H1 (cell line): ENCODE results near the gene DAAM1. TPM values are rescaled to one million over a fixed set of nuclear protein-coding genes. Genes with fewer than 3 reads are reported as not detected.

Source experiments
- CTCF ChIA-PET: fragments of 300-600 bp; sonication (Branson Sonifier 250); formaldehyde crosslinking; loops from one replicate; lab custom pipeline; 2021; ENCODE audit not compliant: partially characterized antibody; lab: Charles Lee
- POLR2A ChIA-PET: fragments of 300-600 bp; sonication (Branson Sonifier 250); formaldehyde crosslinking; loops from one replicate; lab custom pipeline; 2021; ENCODE audit warnings: inconsistent platforms; ENCODE audit not compliant: partially characterized antibody; lab: Charles Lee
- DNase-seq, 2 experiments: peaks; one replicate each; pipeline versions ENCODE4 v3.0.0 to v3.0.0-alpha.2; 2010 to 2022; ENCODE audit warnings: low spot score in 2 of 2, low read depth in 1 of 2, mixed read lengths in 1 of 2
- FAIRE-seq: peaks from 2 replicates; lab custom pipeline; 2011; peaks lifted over from hg19 to GRCh38; lab: Jason Lieb, UNC
- H2AFZ ChIP-seq: 2 replicates; pipeline ENCODE4 v1.8.1; 2012; ENCODE audit warnings: low read length, inconsistent platforms
- H2AK5ac ChIP-seq: 2 replicates; pipeline ENCODE4 v1.6.1; 2013; ENCODE audit warnings: low read depth, low read length
- H2BK120ac ChIP-seq: replicated peaks from 2 replicates; pipeline ENCODE3; 2013; ENCODE audit warnings: low read depth, low read length, inconsistent platforms
- H2BK12ac ChIP-seq: 2 replicates; pipeline ENCODE4 v1.6.1; 2013; ENCODE audit warnings: low read depth, low read length
- H2BK15ac ChIP-seq: 2 replicates; pipeline ENCODE4 v1.6.1; 2013; ENCODE audit warnings: low read length
- H2BK20ac ChIP-seq: 2 replicates; pipeline ENCODE4 v1.6.1; 2013; ENCODE audit warnings: low read length
- H2BK5ac ChIP-seq: 2 replicates; pipeline ENCODE4 v1.6.1; 2013; ENCODE audit warnings: low read depth, low read length
- H3K14ac ChIP-seq: 2 replicates; pipeline ENCODE4 v1.6.1; 2013; ENCODE audit warnings: inconsistent platforms; ENCODE audit not compliant: insufficient read length
- H3K18ac ChIP-seq: 2 replicates; pipeline ENCODE4 v1.6.1; 2013; ENCODE audit warnings: low read length; ENCODE audit errors: extremely low read depth
- H3K23ac ChIP-seq: 2 replicates; pipeline ENCODE4 v1.6.1; 2013; ENCODE audit warnings: inconsistent platforms; ENCODE audit not compliant: insufficient read length
- H3K23me2 ChIP-seq: 2 replicates; pipeline ENCODE4 v1.6.1; 2013; ENCODE audit warnings: low read depth, low read length
- H3K27ac ChIP-seq: 2 replicates; pipeline ENCODE4 v1.6.1; 2011; ENCODE audit warnings: low read depth, low read length, inconsistent platforms
- H3K27me3 ChIP-seq, 4 experiments: replicated peaks in 1 of 4; 1 replicate in 1 of 4; 2 replicates in 3 of 4; pipeline versions ENCODE4 v1.6.1 to v1.8.1; 2011 to 2013; ENCODE audit warnings: low read length in 3 of 4, mild to moderate bottlenecking in 3 of 4, inconsistent platforms in 2 of 4, mixed read lengths in 2 of 4, moderate library complexity in 1 of 4; ENCODE audit not compliant: control insufficient read depth in 3 of 4, insufficient read depth in 3 of 4; ENCODE audit errors: extremely low read depth in 1 of 4
- H3K36me3 ChIP-seq, 4 experiments: 2 replicates each; pipeline versions ENCODE4 v1.6.1 to v1.8.1; 2011 to 2013; ENCODE audit warnings: mild to moderate bottlenecking in 4 of 4, low read length in 3 of 4, moderate library complexity in 2 of 4, control low read depth in 1 of 4, inconsistent platforms in 1 of 4; ENCODE audit not compliant: insufficient read depth in 4 of 4, control insufficient read depth in 2 of 4
- H3K4ac ChIP-seq: replicated peaks from 2 replicates; pipeline ENCODE3; 2013; ENCODE audit warnings: low read length, low read depth, mixed read lengths, inconsistent platforms; ENCODE audit not compliant: insufficient read length
- H3K4me1 ChIP-seq, 4 experiments: replicated peaks in 1 of 4; 1 replicate in 1 of 4; 2 replicates in 3 of 4; pipeline versions ENCODE4 v1.6.1 to v1.8.1; 2011 to 2013; ENCODE audit warnings: low read length in 3 of 4, inconsistent platforms in 2 of 4, mixed read lengths in 1 of 4; ENCODE audit not compliant: insufficient read depth in 4 of 4, control insufficient read depth in 3 of 4
- H3K4me2 ChIP-seq, 2 experiments: 2 replicates each; pipeline versions ENCODE4 v1.6.1 to v1.8.1; 2011 to 2013; ENCODE audit warnings: low read depth in 2 of 2, low read length in 2 of 2, control low read depth in 1 of 2, inconsistent platforms in 1 of 2, mild to moderate bottlenecking in 1 of 2; ENCODE audit not compliant: insufficient read depth in 1 of 2
- H3K4me3 ChIP-seq, 4 experiments: fragments of 200-600, 300-600 bp in 1 of 4; sonication (generic), shearing (Covaris generic), sonication (Bioruptor Twin) in 1 of 4; 2 replicates each; pipeline versions ENCODE4 v1.5.1 to v1.8.1; 2011 to 2016; ENCODE audit warnings: low read length in 4 of 4, low read depth in 3 of 4, control low read depth in 2 of 4, inconsistent platforms in 2 of 4, mild to moderate bottlenecking in 2 of 4, mixed read lengths in 1 of 4, moderate library complexity in 1 of 4; ENCODE audit not compliant: insufficient read depth in 2 of 4; ENCODE audit errors: extremely low read depth in 1 of 4
- H3K56ac ChIP-seq: replicated peaks from 2 replicates; pipeline ENCODE3; 2013; ENCODE audit warnings: low read depth, mild to moderate bottlenecking, mixed read lengths, low read length, inconsistent platforms; ENCODE audit not compliant: insufficient read length
- H3K79me1 ChIP-seq: 2 replicates; pipeline ENCODE4 v1.6.1; 2013; ENCODE audit warnings: low read depth, low read length, control low read depth
- H3K79me2 ChIP-seq, 2 experiments: 2 replicates each; pipeline versions ENCODE4 v1.6.1 to v1.8.1; 2012 to 2013; ENCODE audit warnings: low read length in 2 of 2, mild to moderate bottlenecking in 2 of 2, inconsistent platforms in 1 of 2; ENCODE audit not compliant: insufficient read depth in 2 of 2, control insufficient read depth in 1 of 2
- H3K9ac ChIP-seq, 4 experiments: replicated peaks in 1 of 4; 1 replicate in 1 of 4; 2 replicates in 3 of 4; pipeline versions ENCODE4 v1.6.1 to v1.8.1; 2011 to 2013; ENCODE audit warnings: low read depth in 3 of 4, low read length in 3 of 4, control low read depth in 2 of 4, mild to moderate bottlenecking in 2 of 4, moderate library complexity in 2 of 4, inconsistent platforms in 1 of 4; ENCODE audit errors: extremely low read depth in 1 of 4
- H3K9me3 ChIP-seq, 2 experiments: 2 replicates each; pipeline versions ENCODE4 v1.6.1 to v1.8.1; 2012 to 2013; ENCODE audit warnings: mild to moderate bottlenecking in 2 of 2, moderate library complexity in 2 of 2, control low read depth in 1 of 2, inconsistent platforms in 1 of 2, low read depth in 1 of 2, low read length in 1 of 2, mixed read lengths in 1 of 2; ENCODE audit not compliant: insufficient read depth in 2 of 2
- H4K20me1 ChIP-seq, 2 experiments: replicated peaks in 1 of 2; 2 replicates each; pipeline versions ENCODE3 to v1.8.1; 2011 to 2013; ENCODE audit warnings: inconsistent platforms in 2 of 2, low read length in 2 of 2, mild to moderate bottlenecking in 1 of 2; ENCODE audit not compliant: insufficient read depth in 2 of 2, control insufficient read depth in 1 of 2
- H4K5ac ChIP-seq: 2 replicates; pipeline ENCODE4 v1.6.1; 2013; ENCODE audit warnings: low read length, low read depth, mixed read lengths, inconsistent platforms; ENCODE audit not compliant: insufficient read length
- H4K8ac ChIP-seq: 2 replicates; pipeline ENCODE4 v1.8.0; 2013; ENCODE audit warnings: mild to moderate bottlenecking, moderate library complexity, low read length, inconsistent platforms; ENCODE audit not compliant: insufficient read depth; ENCODE audit errors: extremely low read depth
- H4K91ac ChIP-seq: replicated peaks from 2 replicates; pipeline ENCODE3; 2013; ENCODE audit warnings: low read length, mixed read lengths, inconsistent platforms; ENCODE audit not compliant: insufficient read length
- CBX5 ChIP-seq: fragments of 300-800, 300-1000 bp; sonication (generic); IDR thresholded peaks from 2 replicates; pipeline ENCODE4 v1.7.1; 2016; ENCODE audit warnings: antibody characterized with exemption, low read length, low read depth
- EZH2 ChIP-seq: fragments of 200-600 bp; sonication (generic); IDR thresholded peaks from 2 replicates; pipeline ENCODE4 v1.7.1; 2012; ENCODE audit warnings: low read depth, mild to moderate bottlenecking, moderate library complexity, low read length, inconsistent platforms; ENCODE audit not compliant: severe bottlenecking
- FOSL1 ChIP-seq: IDR thresholded peaks from 2 replicates; pipeline ENCODE4 v1.6.1; 2011; ENCODE audit warnings: mild to moderate bottlenecking, low read depth, low read length, moderate library complexity; ENCODE audit not compliant: insufficient read depth
- KDM4A ChIP-seq: IDR thresholded peaks from one replicate; pipeline ENCODE4 v1.7.1; 2012; ENCODE audit warnings: low read depth, mild to moderate bottlenecking, moderate library complexity, low read length, inconsistent platforms; ENCODE audit not compliant: severe bottlenecking
- KDM5A ChIP-seq: fragments of 200-600 bp; IDR thresholded peaks from 2 replicates; pipeline ENCODE4 v1.7.1; 2012; ENCODE audit warnings: mild to moderate bottlenecking, low read length, inconsistent platforms, mixed read lengths
- NRF1 ChIP-seq: IDR thresholded peaks from 2 replicates; pipeline ENCODE4 v1.6.1; 2011; ENCODE audit warnings: mild to moderate bottlenecking, low read depth, low read length, improper control_type of control experiment
- PHF8 ChIP-seq: fragments of 200-600 bp; sonication (generic); conservative IDR thresholded peaks from 2 replicates; pipeline ENCODE4 v1.7.1; 2012; ENCODE audit warnings: low read depth, mild to moderate bottlenecking, inconsistent platforms, low read length, moderate library complexity
- SIN3A ChIP-seq, 2 experiments: IDR thresholded peaks in 1 of 2; conservative IDR thresholded peaks in 1 of 2; 2 replicates each; pipeline ENCODE4 v1.6.1; 2011 to 2012; ENCODE audit warnings: low read length in 2 of 2, improper control_type of control experiment in 1 of 2, low read depth in 1 of 2, mild to moderate bottlenecking in 1 of 2
- SRF ChIP-seq: IDR thresholded peaks from 2 replicates; pipeline ENCODE4 v1.6.1; 2011; ENCODE audit warnings: mild to moderate bottlenecking, low read depth, low read length, moderate library complexity
- WGBS, 2 experiments: shearing (Covaris generic) in 1 of 2; methylation state at CpG; one replicate each; pipeline versions ENCODE4 v1.1.6 to v1.1.7; 2013 to 2015; ENCODE audit warnings: low lambda C conversion rate in 2 of 2, mixed read lengths in 2 of 2, inconsistent platforms in 1 of 2, low coverage in 1 of 2, missing lambda C conversion rate in 1 of 2; ENCODE audit not compliant: insufficient replicate concordance in 2 of 2, insufficient coverage in 1 of 2, insufficient read length in 1 of 2; ENCODE audit errors: extremely low coverage in 1 of 2, missing lambda C conversion rate in 1 of 2; 5-methylcytosine and 5-hydroxymethylcytosine counted together
- polyA plus RNA-seq, 7 experiments: library from polyadenylated mRNA; depleted of rRNA in 3 of 7; stranded (reverse) in 5 of 7; unstranded in 2 of 7; fragments of >200 nt in 5 of 7; fragments of 200-250 nt in 2 of 7; gene quantifications; 1 replicate in 5 of 7; 2 replicates in 1 of 7; 4 replicates in 1 of 7; pipeline versions ENCODE4 v1.2.1 to v1.2.3, GENCODE V29; 2011 to 2013; ENCODE audit warnings: missing spikeins in 2 of 7, mixed read lengths in 2 of 7
- total RNA-seq: library from RNA; stranded (reverse); fragmentation: NEBNext Ultra II Directional; extraction: Animal tissue kit (Norgen Biotek cat#: 25700); gene quantifications from 2 replicates; pipeline ENCODE4 v1.2.1, GENCODE V29; 2021
- TF ChIP-seq, protein P1 (sequence below): IDR thresholded peaks from 2 replicates; pipeline ENCODE4 v1.6.1; 2011; ENCODE audit warnings: low read length, improper control_type of control experiment
- TF ChIP-seq, protein P2 (sequence below): IDR thresholded peaks from 2 replicates; pipeline ENCODE4 v1.6.1; 2012; ENCODE audit warnings: inconsistent platforms

DAAM1 gene
- total and polyA plus RNA-seq, 2 of the 8 experiments (the other 6 are each of a cell fraction or from before 2014, with no cell fraction given), result 5.0 to 44.9 TPM

DNA sequence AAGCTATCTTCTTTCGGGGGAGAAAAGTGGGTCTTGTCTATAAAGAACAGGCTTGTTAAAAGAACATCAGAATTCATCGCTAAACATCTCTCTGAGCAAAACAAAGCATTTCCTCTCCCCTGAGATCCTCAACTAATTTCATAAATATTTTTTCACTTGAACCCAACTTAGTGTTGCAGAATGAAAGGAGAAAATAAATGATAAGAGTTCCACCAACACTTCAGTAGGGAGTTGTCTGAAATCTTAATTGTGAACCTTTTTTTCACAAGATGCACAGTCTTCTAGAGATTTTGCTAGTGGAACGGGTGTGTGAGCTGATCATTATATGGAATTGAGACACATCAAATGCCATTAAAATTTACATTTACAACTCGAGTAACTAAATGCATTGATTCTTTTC lies 1.3 kb upstream of the DAAM1 start:
- no peak overlapping the region for H2BK15ac ChIP-seq
- H4K91ac ChIP-seq, result no peak overlapping the region
- H3K4me1 ChIP-seq, result peaks cover 0 to 5% (median 0%) of the 10 kb centered on the region in 4 experiments; a peak in 2 of 7 replicates
- peak overlapping the region in 1 of 4 experiments; percentile 97; a peak in 2 of 8 replicates for H3K4me3 ChIP-seq
- H3K18ac ChIP-seq, result no peak overlapping the region
- H2AK5ac ChIP-seq, result no peak overlapping the region
- H2AFZ ChIP-seq, result no peak overlapping the region
- no peak for DNase-seq
- H4K8ac ChIP-seq, result no peak overlapping the region
- H2BK120ac ChIP-seq, result no peak overlapping the region
- peaks cover 18% of the 10 kb centered on the region for H3K23me2 ChIP-seq
- ChIA-PET POLR2A (no interaction called here), CTCF (interaction anchor here (0.7 to 1.1 kb wide), 2 partner anchors 8 to 778 kb away, joined by 3 read pairs; no protein-coding TSS in a partner anchor)
- no peak overlapping the region for H3K9ac ChIP-seq
- no peak overlapping the region for H3K4ac ChIP-seq
- peak overlapping the region; percentile 77 to 93; a peak in 2 of 4 replicates for H3K4me2 ChIP-seq
- H3K14ac ChIP-seq, result no peak overlapping the region
- H2BK12ac ChIP-seq, result no peak overlapping the region
- no peak overlapping the region for H3K56ac ChIP-seq
- H2BK20ac ChIP-seq, result no peak overlapping the region
- no peaks in the 10 kb centered on the region for H3K9me3 ChIP-seq
- no peak overlapping the region for H4K5ac ChIP-seq
- H3K36me3 ChIP-seq, result no peaks in the 10 kb centered on the region
- H4K20me1 ChIP-seq, result peaks cover 2 to 6% of the 10 kb centered on the region in 2 experiments
- H2BK5ac ChIP-seq, result no peak overlapping the region
- H3K79me2 ChIP-seq, result peaks cover 0 to 13% of the 10 kb centered on the region in 2 experiments; a peak in 2 of 4 replicates
- no peak overlapping the region for H3K23ac ChIP-seq
- peaks cover 0 to 4% (median 3%) of the 10 kb centered on the region in 4 experiments; a peak in 2 of 7 replicates for H3K27me3 ChIP-seq
- H3K79me1 ChIP-seq, result no peaks in the 10 kb centered on the region; the same call in 1 of the 2 replicates
- FAIRE-seq, result no peak
- WGBS, 2 experiments, result 73% methylated on average over 4 of the region's 4 CpGs; no CpG with 5 or more reads in 1 of the 2 experiments
- no peak overlapping the region for H3K27ac ChIP-seq
- TF ChIP-seq NRF1 (no peak), KDM4A (no peak), FOSL1 (no peak), KDM5A (no peak), EZH2 (no peak), SRF (no peak), SIN3A (conservative IDR thresholded peaks at IDR 0.05 in 1 of 2, IDR thresholded peaks at IDR 0.05 in 1 of 2; ENCODE audit: low read depth in 1 of 2, low read length in 2 of 2) (no peak), CBX5 (no peak), PHF8 (no peak)
- TF ChIP-seq, protein P1, sequence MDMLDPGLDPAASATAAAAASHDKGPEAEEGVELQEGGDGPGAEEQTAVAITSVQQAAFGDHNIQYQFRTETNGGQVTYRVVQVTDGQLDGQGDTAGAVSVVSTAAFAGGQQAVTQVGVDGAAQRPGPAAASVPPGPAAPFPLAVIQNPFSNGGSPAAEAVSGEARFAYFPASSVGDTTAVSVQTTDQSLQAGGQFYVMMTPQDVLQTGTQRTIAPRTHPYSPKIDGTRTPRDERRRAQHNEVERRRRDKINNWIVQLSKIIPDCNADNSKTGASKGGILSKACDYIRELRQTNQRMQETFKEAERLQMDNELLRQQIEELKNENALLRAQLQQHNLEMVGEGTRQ, result no peak
- TF ChIP-seq, protein P2, sequence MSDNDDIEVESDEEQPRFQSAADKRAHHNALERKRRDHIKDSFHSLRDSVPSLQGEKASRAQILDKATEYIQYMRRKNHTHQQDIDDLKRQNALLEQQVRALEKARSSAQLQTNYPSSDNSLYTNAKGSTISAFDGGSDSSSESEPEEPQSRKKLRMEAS, result no peak
